ENCODE results near the gene ALX3.
A peak's percentile ranks its signal among the peaks of the same experiment; 100 is the strongest.
"Not testable (repeated sequence)": the region's sequence is repeated elsewhere in the genome, so short reads cannot be mapped to it uniquely, and the experiment has no call there.

The ALX3 gene

DNA sequence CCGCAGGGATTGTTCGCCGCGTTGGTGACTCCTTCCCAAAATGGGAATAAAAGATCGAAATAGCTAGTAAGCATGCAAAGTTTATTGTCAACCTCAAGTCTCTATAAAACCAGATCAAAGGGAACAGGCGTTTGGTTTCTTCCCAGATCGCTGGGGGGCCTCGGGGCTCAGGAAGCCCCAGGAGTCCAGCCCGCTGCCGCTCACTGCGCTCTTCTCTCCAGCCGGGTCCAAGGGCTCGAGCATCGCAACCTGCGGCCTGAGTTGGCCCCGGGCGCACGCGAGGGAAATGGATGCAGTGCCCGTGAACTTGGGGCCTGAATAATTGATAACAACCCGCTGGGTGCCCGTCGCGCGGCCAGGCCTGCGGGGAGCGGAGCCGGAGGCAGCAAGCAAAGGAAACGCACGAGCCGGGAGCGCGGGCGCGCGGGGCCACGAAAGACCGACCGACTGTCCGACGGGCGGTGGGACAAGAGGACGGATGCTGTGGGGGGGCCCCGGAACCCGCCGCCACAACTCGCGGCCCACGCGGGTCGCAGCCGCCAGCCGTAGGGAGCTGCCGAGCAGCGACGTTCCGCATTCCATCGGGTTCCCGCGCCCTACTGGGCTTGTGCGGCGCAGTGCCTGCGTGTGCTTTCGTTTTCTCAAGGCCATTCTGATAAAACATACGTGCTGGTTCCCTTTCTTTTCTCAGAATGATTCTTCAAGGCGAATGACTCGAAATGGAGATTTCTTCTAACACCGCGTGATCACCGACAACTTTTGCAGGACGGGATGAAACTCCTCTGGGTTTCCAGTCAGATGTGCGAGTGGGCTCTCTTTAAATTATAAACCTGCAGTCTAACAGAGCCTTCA is 14.0 kb upstream of the ALX3 start:
- peak overlapping the region; percentile 19 for H3K4me3 ChIP-seq (ENCODE audit: low read depth, low read length)
- TF ChIP-seq CTCF (IDR thresholded peaks at IDR 0.05; ENCODE audit: low read depth, low read length) = no peak
- DNase-seq (ENCODE audit: low read depth, low spot score) = peak; percentile 25
- in situ Hi-C loops (cut with HindIII; ENCODE audit: low sequenced_read_pairs) = no loop called here

DNA sequence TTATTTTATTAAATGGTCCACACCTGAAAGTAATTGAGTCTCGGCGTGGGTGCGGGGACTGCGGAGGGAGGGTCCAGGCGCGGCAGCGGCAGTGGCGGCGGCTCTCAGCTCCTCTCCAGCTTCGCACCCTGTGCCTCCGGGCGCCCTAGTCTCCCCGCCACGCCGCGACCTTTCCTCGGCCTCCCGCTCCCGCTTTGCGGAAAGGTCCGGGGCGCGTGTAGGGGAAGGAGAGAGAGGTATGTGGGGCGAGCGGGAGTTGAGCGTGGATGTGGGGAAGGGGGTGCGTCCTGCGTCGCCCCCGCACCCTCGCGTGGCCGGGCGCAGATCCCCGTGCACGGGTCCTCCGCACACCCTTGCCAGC is 13.4 kb upstream of the ALX3 start:
- no peak for DNase-seq (ENCODE audit: low read depth, low spot score)
- in situ Hi-C loops (cut with HindIII; ENCODE audit: low sequenced_read_pairs) = no loop called here
- H3K4me3 ChIP-seq (ENCODE audit: low read depth, low read length) = no peak overlapping the region
- no peak for TF ChIP-seq CTCF (IDR thresholded peaks at IDR 0.05; ENCODE audit: low read depth, low read length)

DNA sequence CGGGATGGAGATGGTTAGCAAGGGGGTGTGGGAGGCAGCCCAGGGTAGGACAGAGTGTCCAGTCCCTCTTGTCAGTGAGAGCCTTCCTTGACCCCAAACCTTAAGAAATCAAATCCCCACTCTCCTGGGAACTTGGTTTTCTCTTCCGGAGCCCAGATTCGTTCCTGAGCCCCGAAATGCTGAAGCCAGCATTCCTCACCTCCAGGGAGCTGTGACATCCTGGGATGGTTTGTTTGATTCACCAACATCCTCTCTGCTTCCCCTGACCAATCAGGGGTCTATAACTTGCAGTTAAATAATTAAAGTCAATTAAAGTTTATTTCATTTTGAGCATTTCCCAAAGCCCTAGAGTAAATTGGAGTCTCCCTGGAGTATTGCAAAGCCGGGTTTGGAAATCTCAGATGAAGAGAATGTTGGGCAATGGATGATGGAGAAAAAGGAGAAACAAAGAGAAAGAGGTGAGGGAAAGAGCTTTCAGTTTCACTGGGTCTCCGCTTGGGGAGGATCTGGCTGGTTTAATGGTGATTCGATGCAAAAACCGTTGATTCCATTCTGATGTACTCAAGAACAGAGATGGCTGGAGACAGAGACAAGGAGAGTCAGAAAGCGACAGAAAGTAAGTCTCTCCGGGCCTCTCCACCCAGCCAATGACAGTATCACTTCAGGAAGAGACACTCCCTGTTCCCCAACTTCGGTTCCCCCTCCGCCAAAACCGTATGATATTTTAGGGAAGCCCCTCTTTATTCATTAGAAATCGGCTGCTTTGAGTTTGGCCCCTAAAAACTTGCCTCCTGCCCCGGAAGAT is 12.8 kb upstream of the ALX3 start:
- in situ Hi-C loops (cut with HindIII; ENCODE audit: low sequenced_read_pairs) = no loop called here
- H3K4me3 ChIP-seq (ENCODE audit: low read depth, low read length) = no peak overlapping the region
- DNase-seq (ENCODE audit: low read depth, low spot score) = no peak
- no peak for TF ChIP-seq CTCF (IDR thresholded peaks at IDR 0.05; ENCODE audit: low read depth, low read length)

GRCh38 chr1:110082477-110082876 is 12.0 kb upstream of the ALX3 start:
- H3K4me3 ChIP-seq (ENCODE audit: low read depth, low read length) = no peak overlapping the region
- no peak for DNase-seq (ENCODE audit: low read depth, low spot score)
- in situ Hi-C loops (cut with HindIII; ENCODE audit: low sequenced_read_pairs) = no loop called here
- no peak for TF ChIP-seq CTCF (IDR thresholded peaks at IDR 0.05; ENCODE audit: low read depth, low read length)

- TF ChIP-seq CTCF (IDR thresholded peaks at IDR 0.05; ENCODE audit: low read depth, low read length) = no peak
- H3K4me3 ChIP-seq (ENCODE audit: low read depth, low read length) = no peak overlapping the region
- in situ Hi-C loops (cut with HindIII; ENCODE audit: low sequenced_read_pairs) = no loop called here
- DNase-seq (ENCODE audit: low read depth, low spot score) = no peak
Measured at GRCh38 chr1:110081061-110081460, 10.6 kb upstream of the ALX3 start.

DNA sequence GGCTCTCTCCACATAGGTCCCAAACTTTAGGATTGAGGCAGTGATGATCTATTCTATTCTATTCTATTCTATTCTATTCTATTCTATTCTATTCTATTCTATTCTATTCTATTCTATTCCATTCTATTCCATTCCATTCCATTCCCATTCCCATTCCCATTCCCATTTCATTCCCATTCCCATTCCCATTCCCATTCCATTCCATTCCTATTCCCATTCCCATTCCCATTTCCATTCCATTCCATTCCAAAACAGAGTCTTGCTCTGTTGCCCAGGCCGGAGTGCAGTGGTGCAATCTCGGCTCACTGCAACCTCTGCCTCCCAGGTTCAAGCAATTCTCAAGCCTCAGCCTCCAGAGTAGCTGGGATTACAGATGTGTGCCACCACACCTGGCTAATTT is 9.5 kb upstream of the ALX3 start:
- in situ Hi-C loops (cut with HindIII; ENCODE audit: low sequenced_read_pairs); H3K4me3 ChIP-seq (ENCODE audit: low read depth, low read length); DNase-seq (ENCODE audit: low read depth, low spot score): not testable (repeated sequence)

Data from astrocyte of the spinal cord (primary cell).